DMS53 treated with DMSO at 0.1 percent for 48 hours (cell line): ENCODE results near the gene ABCB11.
A peak's percentile ranks its signal among the peaks of the same experiment; 100 is the strongest.

Experiments used
- DNase-seq: peaks from one replicate; lab custom pipeline; 2025; ENCODE audit not compliant: unreplicated experiment; lab: John Stamatoyannopoulos, UW

Gene ABCB11

GRCh38 chr2:168978461-168978861 is 52.7 kb downstream of the ABCB11 start:
- no peak for DNase-seq

GRCh38 chr2:168977608-168978007 is 53.5 kb downstream of the ABCB11 start:
- DNase-seq: no peak

GRCh38 chr2:168976034-168976654 is 55.0 kb downstream of the ABCB11 start:
- peak; percentile 26 for DNase-seq

GRCh38 chr2:168974428-168974827 is 56.7 kb downstream of the ABCB11 start:
- DNase-seq: no peak

GRCh38 chr2:168971261-168971660 is 59.9 kb downstream of the ABCB11 start:
- no peak for DNase-seq

GRCh38 chr2:168970711-168971233 is 60.4 kb downstream of the ABCB11 start:
- no peak for DNase-seq

GRCh38 chr2:168969865-168970264 is 61.3 kb downstream of the ABCB11 start:
- no peak for DNase-seq

- DNase-seq: no peak
These were observed 62.8 kb downstream of the ABCB11 start for GRCh38 chr2:168968342-168968741.

GRCh38 chr2:168964251-168964807 is 66.8 kb downstream of the ABCB11 start:
- DNase-seq: no peak

GRCh38 chr2:168962636-168963035 is 68.5 kb downstream of the ABCB11 start:
- no peak for DNase-seq

GRCh38 chr2:168961450-168962229 is 69.5 kb downstream of the ABCB11 start:
- DNase-seq: peak; percentile 89

GRCh38 chr2:168956392-168956791 is 74.7 kb downstream of the ABCB11 start:
- no peak for DNase-seq

GRCh38 chr2:168955321-168955720 is 75.8 kb downstream of the ABCB11 start:
- DNase-seq: no peak

- no peak for DNase-seq
These were observed 76.9 kb downstream of the ABCB11 start for GRCh38 chr2:168954256-168954655.

- no peak for DNase-seq
These were observed 78.7 kb downstream of the ABCB11 start for GRCh38 chr2:168952424-168952823.

GRCh38 chr2:168951871-168952270 is 79.3 kb downstream of the ABCB11 start:
- DNase-seq: no peak

- no peak for DNase-seq
These were observed 81.8 kb downstream of the ABCB11 start for GRCh38 chr2:168949324-168949723.

GRCh38 chr2:168948621-168949212 is 82.4 kb downstream of the ABCB11 start:
- DNase-seq: peak; percentile 15

GRCh38 chr2:168945508-168945907 is 85.6 kb downstream of the ABCB11 start:
- no peak for DNase-seq

GRCh38 chr2:168944065-168944464 is 87.1 kb downstream of the ABCB11 start:
- no peak for DNase-seq

GRCh38 chr2:168941297-168941696 is 89.8 kb downstream of the ABCB11 start:
- DNase-seq: no peak

GRCh38 chr2:168939918-168940317 is 91.2 kb downstream of the ABCB11 start:
- no peak for DNase-seq
